PC-3 (cell line): Measurements from ENCODE around the gene IGFL1.

Experiments used
- EZH2 ChIP-seq: fragments of 300-600 bp; sonication (generic); IDR thresholded peaks from one replicate; pipeline ENCODE4 v1.6.1; 2017; ENCODE audit warnings: antibody characterized with exemption, mild to moderate bottlenecking, low read length; ENCODE audit not compliant: unreplicated experiment
- EZH2phosphoT487 ChIP-seq: fragments of 300-600 bp; sonication (generic); IDR thresholded peaks from 2 replicates; pipeline ENCODE4 v1.6.1; 2018; ENCODE audit warnings: mild to moderate bottlenecking, antibody characterized with exemption, low read length, borderline replicate concordance
- TF ChIP-seq, protein P1 (sequence below): fragments of 300-600 bp; sonication (generic); conservative IDR thresholded peaks from 2 replicates; pipeline ENCODE4 v1.5.1; 2017; ENCODE audit warnings: antibody characterized with exemption, low read depth, mild to moderate bottlenecking, low read length

DNA sequence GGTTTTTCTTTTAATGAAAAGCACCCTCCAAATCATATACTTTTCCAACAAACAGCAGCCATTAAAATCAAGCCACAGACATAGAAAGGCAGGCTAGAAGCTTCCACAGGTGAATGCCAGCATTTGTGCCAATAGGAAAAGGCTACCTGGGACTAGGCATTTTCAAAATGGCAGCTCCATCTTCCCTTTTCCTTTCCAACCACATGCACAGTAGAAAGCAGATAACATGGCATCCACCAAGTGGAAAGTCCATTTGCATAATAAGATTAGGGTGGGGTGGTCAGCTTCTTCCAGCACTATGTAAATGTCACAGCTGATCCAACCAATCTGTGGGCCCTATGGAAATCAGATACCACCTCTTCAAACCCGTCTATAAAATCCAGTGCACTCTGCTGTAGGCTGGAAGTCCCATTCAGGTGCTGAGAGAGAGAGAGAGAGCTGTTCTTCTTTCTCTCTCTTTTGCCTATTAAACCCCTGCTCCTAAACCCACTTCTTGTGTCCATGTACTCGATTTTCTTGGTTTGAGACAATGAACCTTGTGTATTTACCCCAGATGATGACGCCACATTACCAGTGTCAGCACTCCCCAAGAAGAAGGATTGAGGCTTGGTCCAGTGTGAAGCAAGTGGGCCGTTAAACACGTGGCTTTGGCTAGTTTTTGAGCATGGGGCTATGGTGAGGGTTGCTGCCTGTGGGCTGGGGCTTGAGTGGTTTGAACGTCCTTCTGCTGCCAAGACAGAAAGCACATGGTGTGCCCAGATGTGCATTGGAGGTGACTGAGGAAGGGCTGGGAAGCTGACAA is 24.2 kb upstream of the IGFL1 start:
- TF ChIP-seq, protein P1, sequence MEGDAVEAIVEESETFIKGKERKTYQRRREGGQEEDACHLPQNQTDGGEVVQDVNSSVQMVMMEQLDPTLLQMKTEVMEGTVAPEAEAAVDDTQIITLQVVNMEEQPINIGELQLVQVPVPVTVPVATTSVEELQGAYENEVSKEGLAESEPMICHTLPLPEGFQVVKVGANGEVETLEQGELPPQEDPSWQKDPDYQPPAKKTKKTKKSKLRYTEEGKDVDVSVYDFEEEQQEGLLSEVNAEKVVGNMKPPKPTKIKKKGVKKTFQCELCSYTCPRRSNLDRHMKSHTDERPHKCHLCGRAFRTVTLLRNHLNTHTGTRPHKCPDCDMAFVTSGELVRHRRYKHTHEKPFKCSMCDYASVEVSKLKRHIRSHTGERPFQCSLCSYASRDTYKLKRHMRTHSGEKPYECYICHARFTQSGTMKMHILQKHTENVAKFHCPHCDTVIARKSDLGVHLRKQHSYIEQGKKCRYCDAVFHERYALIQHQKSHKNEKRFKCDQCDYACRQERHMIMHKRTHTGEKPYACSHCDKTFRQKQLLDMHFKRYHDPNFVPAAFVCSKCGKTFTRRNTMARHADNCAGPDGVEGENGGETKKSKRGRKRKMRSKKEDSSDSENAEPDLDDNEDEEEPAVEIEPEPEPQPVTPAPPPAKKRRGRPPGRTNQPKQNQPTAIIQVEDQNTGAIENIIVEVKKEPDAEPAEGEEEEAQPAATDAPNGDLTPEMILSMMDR: no peak
- TF ChIP-seq EZH2 (no peak), EZH2phosphoT487 (no peak)
